Measurements from ENCODE around the gene PHF20.

DNA sequence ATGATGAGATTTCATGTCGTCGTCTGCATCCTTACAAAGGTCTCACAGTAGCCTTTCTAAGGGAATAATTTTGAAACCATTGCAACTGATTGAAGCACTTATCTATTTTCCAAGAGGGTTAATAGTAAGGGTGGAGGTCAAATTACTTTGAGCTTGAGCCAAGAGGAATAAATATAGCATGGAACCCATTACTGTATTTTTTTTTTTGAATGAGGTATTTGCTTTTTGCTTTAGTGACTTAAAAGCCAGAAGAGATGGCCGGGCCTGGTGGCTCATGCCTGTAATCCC is 104.2 kb downstream of the PHF20 start:
- TF ChIP-seq, protein P1, sequence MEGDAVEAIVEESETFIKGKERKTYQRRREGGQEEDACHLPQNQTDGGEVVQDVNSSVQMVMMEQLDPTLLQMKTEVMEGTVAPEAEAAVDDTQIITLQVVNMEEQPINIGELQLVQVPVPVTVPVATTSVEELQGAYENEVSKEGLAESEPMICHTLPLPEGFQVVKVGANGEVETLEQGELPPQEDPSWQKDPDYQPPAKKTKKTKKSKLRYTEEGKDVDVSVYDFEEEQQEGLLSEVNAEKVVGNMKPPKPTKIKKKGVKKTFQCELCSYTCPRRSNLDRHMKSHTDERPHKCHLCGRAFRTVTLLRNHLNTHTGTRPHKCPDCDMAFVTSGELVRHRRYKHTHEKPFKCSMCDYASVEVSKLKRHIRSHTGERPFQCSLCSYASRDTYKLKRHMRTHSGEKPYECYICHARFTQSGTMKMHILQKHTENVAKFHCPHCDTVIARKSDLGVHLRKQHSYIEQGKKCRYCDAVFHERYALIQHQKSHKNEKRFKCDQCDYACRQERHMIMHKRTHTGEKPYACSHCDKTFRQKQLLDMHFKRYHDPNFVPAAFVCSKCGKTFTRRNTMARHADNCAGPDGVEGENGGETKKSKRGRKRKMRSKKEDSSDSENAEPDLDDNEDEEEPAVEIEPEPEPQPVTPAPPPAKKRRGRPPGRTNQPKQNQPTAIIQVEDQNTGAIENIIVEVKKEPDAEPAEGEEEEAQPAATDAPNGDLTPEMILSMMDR (IDR thresholded peaks at IDR 0.05; ENCODE audit: low read length) = no peak
- no peak for TF ChIP-seq EZH2 (optimal IDR thresholded peaks at IDR 0.05; ENCODE audit: low read depth, low read length)
